Rectal smooth muscle tissue (tissue), 1 donor: ENCODE measurements around the gene FGGY.
"Not testable (repeated sequence)": the region's sequence is repeated elsewhere in the genome, so short reads cannot be mapped to it uniquely, and the experiment has no call there.

Experiments
- H3K27ac ChIP-seq: one replicate; pipeline ENCODE4 v1.7.0; 2013; ENCODE audit warnings: low read depth, low read length, inconsistent platforms
- H3K27me3 ChIP-seq: one replicate; pipeline ENCODE4 v1.7.0; 2013; ENCODE audit warnings: low read length; ENCODE audit not compliant: control insufficient read depth, insufficient read depth
- H3K36me3 ChIP-seq: one replicate; pipeline ENCODE4 v1.7.0; 2013; ENCODE audit warnings: low read length; ENCODE audit not compliant: control insufficient read depth, insufficient read depth
- H3K4me1 ChIP-seq: one replicate; pipeline ENCODE4 v1.7.0; 2013; ENCODE audit warnings: low read length; ENCODE audit not compliant: control insufficient read depth, insufficient read depth
- H3K4me3 ChIP-seq: one replicate; pipeline ENCODE4 v1.7.0; 2013; ENCODE audit warnings: low read length
- H3K9ac ChIP-seq: one replicate; pipeline ENCODE4 v1.7.0; 2013; ENCODE audit warnings: low read length

The FGGY gene

GRCh38 chr1:59580257-59580656 is 283.4 kb downstream of the FGGY start:
- Histone ChIP-seq H3K27me3 (no peaks in the 10 kb centered on the region), H3K9ac (no peak overlapping the region), H3K27ac (no peak overlapping the region), H3K4me3 (no peak overlapping the region), H3K36me3 (no peaks in the 10 kb centered on the region), H3K4me1 (no peaks in the 10 kb centered on the region)

GRCh38 chr1:59592410-59592809 is 295.5 kb downstream of the FGGY start:
- H3K27me3 ChIP-seq, H3K9ac ChIP-seq, H3K27ac ChIP-seq, H3K4me3 ChIP-seq, H3K36me3 ChIP-seq: not testable (repeated sequence)
- H3K4me1 ChIP-seq, result peaks cover 33% of the 10 kb centered on the region

GRCh38 chr1:59592924-59593323 is 296.0 kb downstream of the FGGY start:
- Histone ChIP-seq H3K27me3 (no peaks in the 10 kb centered on the region), H3K4me3 (no peak overlapping the region), H3K27ac (no peak overlapping the region), H3K36me3 (no peaks in the 10 kb centered on the region), H3K4me1 (peaks cover 36% of the 10 kb centered on the region), H3K9ac (no peak overlapping the region)

- H3K36me3 ChIP-seq, result no peaks in the 10 kb centered on the region
- H3K27me3 ChIP-seq, result no peaks in the 10 kb centered on the region
- H3K4me3 ChIP-seq, result peak overlapping the region; percentile 2
- no peak overlapping the region for H3K9ac ChIP-seq
- peaks cover 36% of the 10 kb centered on the region for H3K4me1 ChIP-seq
- no peak overlapping the region for H3K27ac ChIP-seq
Measured at GRCh38 chr1:59593798-59594790, 297.2 kb downstream of the FGGY start.

- H3K27me3 ChIP-seq, result no peaks in the 10 kb centered on the region
- H3K36me3 ChIP-seq, result no peaks in the 10 kb centered on the region
- H3K4me3 ChIP-seq, result no peak overlapping the region
- H3K4me1 ChIP-seq, result peaks cover 40% of the 10 kb centered on the region
- H3K27ac ChIP-seq, result peak overlapping the region; percentile 86
- H3K9ac ChIP-seq, result no peak overlapping the region
Measured at GRCh38 chr1:59595774-59596173, 298.9 kb downstream of the FGGY start.

GRCh38 chr1:59596432-59596831 is 299.5 kb downstream of the FGGY start:
- no peaks in the 10 kb centered on the region for H3K36me3 ChIP-seq
- H3K27me3 ChIP-seq, result no peaks in the 10 kb centered on the region
- no peak overlapping the region for H3K9ac ChIP-seq
- H3K4me3 ChIP-seq, result no peak overlapping the region
- H3K4me1 ChIP-seq, result peaks cover 41% of the 10 kb centered on the region
- H3K27ac ChIP-seq, result peak overlapping the region; percentile 86

- Histone ChIP-seq H3K4me1 (peaks cover 45% of the 10 kb centered on the region), H3K36me3 (no peaks in the 10 kb centered on the region), H3K27me3 (no peaks in the 10 kb centered on the region), H3K9ac (no peak overlapping the region), H3K4me3 (no peak overlapping the region), H3K27ac (peak overlapping the region; percentile 86)
Measured at GRCh38 chr1:59596956-59597355, 300.1 kb downstream of the FGGY start.

- Histone ChIP-seq H3K27ac (peak overlapping the region; percentile 86), H3K4me1 (peaks cover 45% of the 10 kb centered on the region), H3K9ac (no peak overlapping the region), H3K36me3 (no peaks in the 10 kb centered on the region), H3K4me3 (no peak overlapping the region), H3K27me3 (no peaks in the 10 kb centered on the region)
Measured at GRCh38 chr1:59597420-59598119, 300.7 kb downstream of the FGGY start.

GRCh38 chr1:59598120-59598440 is 301.2 kb downstream of the FGGY start:
- H3K36me3 ChIP-seq, result no peaks in the 10 kb centered on the region

GRCh38 chr1:59601041-59601441 is 304.1 kb downstream of the FGGY start:
- Histone ChIP-seq H3K4me1 (peaks cover 25% of the 10 kb centered on the region), H3K27ac (peak overlapping the region; percentile 73), H3K27me3 (no peaks in the 10 kb centered on the region), H3K4me3 (no peak overlapping the region), H3K9ac (no peak overlapping the region), H3K36me3 (no peaks in the 10 kb centered on the region)

More at GRCh38 chr1:59598120-59598440, 301.2 kb downstream of the FGGY start:
- Histone ChIP-seq H3K9ac (no peak overlapping the region), H3K4me3 (no peak overlapping the region), H3K27me3 (no peaks in the 10 kb centered on the region), H3K4me1 (peaks cover 45% of the 10 kb centered on the region), H3K27ac (no peak overlapping the region)

- H3K27ac ChIP-seq, result peak overlapping the region; percentile 21
- H3K4me1 ChIP-seq, result peaks cover 17% of the 10 kb centered on the region
- H3K9ac ChIP-seq, result no peak overlapping the region
- no peaks in the 10 kb centered on the region for H3K27me3 ChIP-seq
- H3K4me3 ChIP-seq, result no peak overlapping the region
- no peaks in the 10 kb centered on the region for H3K36me3 ChIP-seq
Measured at GRCh38 chr1:59601811-59602210, 304.9 kb downstream of the FGGY start.

- no peak overlapping the region for H3K27ac ChIP-seq
- peaks cover 9% of the 10 kb centered on the region for H3K4me1 ChIP-seq
- H3K27me3 ChIP-seq, result no peaks in the 10 kb centered on the region
- no peak overlapping the region for H3K4me3 ChIP-seq
- H3K9ac ChIP-seq, result no peak overlapping the region
- no peaks in the 10 kb centered on the region for H3K36me3 ChIP-seq
Measured at GRCh38 chr1:59604191-59604590, 307.3 kb downstream of the FGGY start.
